ENCODE measurements around the gene MX2.

Gene MX2

DNA sequence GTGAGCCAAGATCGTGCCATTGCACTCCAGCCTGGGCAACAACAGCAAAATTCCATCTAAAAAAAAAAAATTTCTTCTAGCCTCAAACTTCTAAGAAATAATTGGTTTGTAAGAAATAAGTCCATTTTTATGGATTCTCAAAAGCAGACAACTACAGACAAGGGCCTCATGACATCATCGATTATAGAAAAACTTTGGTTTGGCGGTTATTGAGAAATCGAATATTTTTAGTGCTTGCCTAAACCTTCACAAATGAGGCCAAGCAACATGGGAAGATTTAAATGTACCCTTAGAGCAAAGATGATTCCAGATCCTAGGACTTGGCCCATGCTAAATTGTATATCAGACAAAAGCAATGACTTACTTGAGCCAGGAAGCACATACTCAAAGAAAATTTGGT is 36.4 kb downstream of the MX2 start:
- Histone ChIP-seq H3K4me1 (ENCODE audit: control insufficient read depth in 1 of 2, insufficient read depth in 2 of 2, low read length in 2 of 2) (no peaks in the 10 kb centered on the region), H3K36me3 (ENCODE audit: control insufficient read depth in 1 of 2, insufficient read depth in 2 of 2, low read length in 2 of 2) (peaks cover 3 to 60% of the 10 kb centered on the region in 2 donors), H3K27ac (ENCODE audit: low read depth, low read length) (no peak overlapping the region)

DNA sequence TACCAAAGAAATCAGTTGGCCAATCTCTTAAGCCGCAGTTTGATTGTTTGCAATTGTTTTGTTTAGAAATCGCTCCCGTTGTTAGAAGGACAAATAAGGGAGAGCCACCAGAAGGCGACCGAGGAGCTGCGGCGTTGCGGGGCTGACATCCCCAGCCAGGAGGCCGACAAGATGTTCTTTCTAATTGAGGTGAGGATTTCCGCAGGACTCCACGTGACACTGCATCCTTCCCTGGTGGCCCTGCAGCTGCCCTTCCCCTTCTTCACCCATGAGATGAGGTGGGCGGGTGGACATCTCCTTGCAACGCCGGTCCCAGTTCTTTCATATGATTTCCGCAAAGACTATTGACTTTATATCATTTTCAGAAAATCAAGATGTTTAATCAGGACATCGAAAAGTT is 37.0 kb downstream of the MX2 start:
- H3K27me3 ChIP-seq (ENCODE audit: control insufficient read depth in 1 of 2, insufficient read depth in 2 of 2, low read length in 2 of 2) = no peaks in the 10 kb centered on the region
- H3K4me1 ChIP-seq (ENCODE audit: control insufficient read depth in 1 of 2, insufficient read depth in 2 of 2, low read length in 2 of 2) = no peaks in the 10 kb centered on the region
- H3K4me3 ChIP-seq (ENCODE audit: low read depth in 1 of 2, low read length in 2 of 2) = no peak overlapping the region
- H3K9ac ChIP-seq (ENCODE audit: low read depth in 1 of 2, low read length in 2 of 2) = no peak overlapping the region
- peaks cover 3 to 64% of the 10 kb centered on the region in 2 donors for H3K36me3 ChIP-seq (ENCODE audit: control insufficient read depth in 1 of 2, insufficient read depth in 2 of 2, low read length in 2 of 2)
- no peaks in the 10 kb centered on the region for H3K9me3 ChIP-seq (ENCODE audit: control insufficient read depth in 1 of 2, low read length in 2 of 2)
- no peak overlapping the region for H3K27ac ChIP-seq (ENCODE audit: low read depth, low read length)

More for the DNA sequence above, 36.4 kb downstream of the MX2 start:
- Histone ChIP-seq H3K9ac (ENCODE audit: low read depth in 1 of 2, low read length in 2 of 2) (no peak overlapping the region), H3K9me3 (ENCODE audit: control insufficient read depth in 1 of 2, low read length in 2 of 2) (no peaks in the 10 kb centered on the region), H3K4me3 (ENCODE audit: low read depth in 1 of 2, low read length in 2 of 2) (no peak overlapping the region), H3K27me3 (ENCODE audit: control insufficient read depth in 1 of 2, insufficient read depth in 2 of 2, low read length in 2 of 2) (no peaks in the 10 kb centered on the region)

DNA sequence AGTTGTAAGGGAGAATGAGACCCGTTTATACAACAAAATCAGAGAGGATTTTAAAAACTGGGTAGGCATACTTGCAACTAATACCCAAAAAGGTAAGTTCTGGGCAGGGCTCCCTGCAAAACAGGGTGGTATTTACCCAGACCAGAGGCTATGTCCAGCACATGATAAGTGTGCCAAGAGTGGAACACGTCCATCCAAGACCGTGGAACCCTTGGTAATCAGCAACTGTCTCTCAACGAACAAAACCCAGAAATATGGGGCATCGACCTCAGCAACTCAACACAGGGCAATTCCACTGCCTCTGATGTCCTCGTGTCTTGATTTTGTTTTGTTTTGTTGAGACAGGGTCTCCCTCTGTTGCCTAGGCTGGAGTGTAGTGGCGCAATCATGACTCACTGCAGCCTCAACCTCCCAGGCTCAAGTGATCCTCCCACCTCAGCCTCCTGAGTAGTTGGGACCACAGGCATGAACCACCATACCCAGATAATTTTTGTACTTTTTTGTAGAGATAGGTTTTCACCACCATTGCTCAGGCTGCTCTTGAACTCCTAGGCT is 37.5 kb downstream of the MX2 start:
- H3K4me3 ChIP-seq (ENCODE audit: low read depth in 1 of 2, low read length in 2 of 2) = no peak overlapping the region
- H3K9me3 ChIP-seq (ENCODE audit: control insufficient read depth in 1 of 2, low read length in 2 of 2) = no peaks in the 10 kb centered on the region
- no peaks in the 10 kb centered on the region for H3K4me1 ChIP-seq (ENCODE audit: control insufficient read depth in 1 of 2, insufficient read depth in 2 of 2, low read length in 2 of 2)
- no peak overlapping the region for H3K27ac ChIP-seq (ENCODE audit: low read depth, low read length)
- H3K9ac ChIP-seq (ENCODE audit: low read depth in 1 of 2, low read length in 2 of 2) = no peak overlapping the region
- H3K27me3 ChIP-seq (ENCODE audit: control insufficient read depth in 1 of 2, insufficient read depth in 2 of 2, low read length in 2 of 2) = no peaks in the 10 kb centered on the region
- peaks cover 3 to 69% of the 10 kb centered on the region in 2 donors for H3K36me3 ChIP-seq (ENCODE audit: control insufficient read depth in 1 of 2, insufficient read depth in 2 of 2, low read length in 2 of 2)

DNA sequence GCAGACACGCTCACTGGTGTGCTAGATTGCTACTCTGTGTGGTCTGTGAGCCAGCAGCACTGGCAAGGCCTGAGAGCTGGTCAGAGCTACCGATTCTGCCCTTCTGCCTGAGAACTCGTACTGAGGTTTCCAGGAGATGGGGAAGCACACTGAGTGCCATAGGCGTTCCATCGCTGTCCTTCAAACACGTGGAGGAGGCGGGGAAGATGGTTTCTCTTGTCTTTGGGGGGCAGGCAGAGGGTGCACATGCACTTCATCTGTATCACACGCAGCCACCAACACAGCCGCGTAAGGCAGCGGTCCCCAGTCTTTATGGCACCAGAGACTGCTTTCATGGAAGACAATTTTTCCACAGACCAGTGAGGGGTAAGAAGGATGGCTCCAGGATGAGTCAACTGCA is 40.4 kb downstream of the MX2 start:
- Histone ChIP-seq H3K4me3 (ENCODE audit: low read depth in 1 of 2, low read length in 2 of 2) (no peak overlapping the region), H3K36me3 (ENCODE audit: control insufficient read depth in 1 of 2, insufficient read depth in 2 of 2, low read length in 2 of 2) (peaks cover 5 to 63% of the 10 kb centered on the region in 2 donors), H3K27me3 (ENCODE audit: control insufficient read depth in 1 of 2, insufficient read depth in 2 of 2, low read length in 2 of 2) (no peaks in the 10 kb centered on the region)

DNA sequence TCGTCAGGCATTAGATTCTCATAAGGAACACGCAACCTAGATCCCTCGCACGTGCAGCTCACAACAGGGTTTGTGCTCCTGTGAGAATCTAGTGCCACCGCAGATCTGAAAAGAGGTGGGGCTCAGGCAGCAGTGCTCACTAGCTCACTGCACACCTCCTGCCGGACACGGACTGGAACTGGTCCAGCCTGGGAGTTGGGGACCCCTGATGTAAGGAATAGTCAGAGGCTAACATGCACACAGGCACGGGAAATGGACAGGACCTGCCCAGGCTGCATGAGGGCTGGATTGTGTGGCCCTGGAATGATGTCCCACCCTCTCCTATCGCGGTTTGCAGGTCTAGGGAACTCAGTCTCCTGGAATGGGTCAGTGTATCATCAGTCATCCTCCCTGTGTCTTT is 41.0 kb downstream of the MX2 start:
- H3K36me3 ChIP-seq (ENCODE audit: control insufficient read depth in 1 of 2, insufficient read depth in 2 of 2, low read length in 2 of 2) = peaks cover 5 to 60% of the 10 kb centered on the region in 2 donors

More for the DNA sequence above, 40.4 kb downstream of the MX2 start:
- Histone ChIP-seq H3K4me1 (ENCODE audit: control insufficient read depth in 1 of 2, insufficient read depth in 2 of 2, low read length in 2 of 2) (no peaks in the 10 kb centered on the region), H3K27ac (ENCODE audit: low read depth, low read length) (no peak overlapping the region), H3K9me3 (ENCODE audit: control insufficient read depth in 1 of 2, low read length in 2 of 2) (no peaks in the 10 kb centered on the region), H3K9ac (ENCODE audit: low read depth in 1 of 2, low read length in 2 of 2) (no peak overlapping the region)

DNA sequence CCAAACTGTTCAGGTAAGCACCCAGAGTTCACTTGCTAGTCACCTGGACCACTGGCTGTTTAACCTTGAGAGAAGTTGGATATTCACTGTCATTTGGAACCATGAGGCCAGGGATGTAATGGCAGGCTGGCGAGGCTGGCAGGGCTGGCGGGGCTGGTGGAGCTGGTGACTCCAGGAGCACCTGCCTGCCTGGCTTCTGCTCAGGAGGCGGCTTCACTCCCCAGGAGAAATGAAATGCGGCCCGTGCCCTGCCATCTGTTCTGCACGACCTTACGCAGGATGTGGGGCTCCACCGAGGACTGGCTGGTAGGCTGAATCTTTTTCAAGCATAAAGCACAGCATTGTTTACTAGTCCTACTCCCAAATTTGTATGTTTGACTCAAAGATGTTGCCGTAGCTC is 41.5 kb downstream of the MX2 start:
- H3K4me3 ChIP-seq (ENCODE audit: low read depth in 1 of 2, low read length in 2 of 2) = no peak overlapping the region
- H3K4me1 ChIP-seq (ENCODE audit: control insufficient read depth in 1 of 2, insufficient read depth in 2 of 2, low read length in 2 of 2) = no peaks in the 10 kb centered on the region
- no peak overlapping the region for H3K9ac ChIP-seq (ENCODE audit: low read depth in 1 of 2, low read length in 2 of 2)
- H3K9me3 ChIP-seq (ENCODE audit: control insufficient read depth in 1 of 2, low read length in 2 of 2) = no peaks in the 10 kb centered on the region
- no peaks in the 10 kb centered on the region for H3K27me3 ChIP-seq (ENCODE audit: control insufficient read depth in 1 of 2, insufficient read depth in 2 of 2, low read length in 2 of 2)
- H3K36me3 ChIP-seq (ENCODE audit: control insufficient read depth in 1 of 2, insufficient read depth in 2 of 2, low read length in 2 of 2) = peaks cover 7 to 62% of the 10 kb centered on the region in 2 donors
- no peak overlapping the region for H3K27ac ChIP-seq (ENCODE audit: low read depth, low read length)

More for the DNA sequence above, 41.0 kb downstream of the MX2 start:
- H3K27me3 ChIP-seq (ENCODE audit: control insufficient read depth in 1 of 2, insufficient read depth in 2 of 2, low read length in 2 of 2) = no peaks in the 10 kb centered on the region
- no peaks in the 10 kb centered on the region for H3K9me3 ChIP-seq (ENCODE audit: control insufficient read depth in 1 of 2, low read length in 2 of 2)
- no peaks in the 10 kb centered on the region for H3K4me1 ChIP-seq (ENCODE audit: control insufficient read depth in 1 of 2, insufficient read depth in 2 of 2, low read length in 2 of 2)
- no peak overlapping the region for H3K9ac ChIP-seq (ENCODE audit: low read depth in 1 of 2, low read length in 2 of 2)
- H3K4me3 ChIP-seq (ENCODE audit: low read depth in 1 of 2, low read length in 2 of 2) = no peak overlapping the region
- H3K27ac ChIP-seq (ENCODE audit: low read depth, low read length) = no peak overlapping the region

DNA sequence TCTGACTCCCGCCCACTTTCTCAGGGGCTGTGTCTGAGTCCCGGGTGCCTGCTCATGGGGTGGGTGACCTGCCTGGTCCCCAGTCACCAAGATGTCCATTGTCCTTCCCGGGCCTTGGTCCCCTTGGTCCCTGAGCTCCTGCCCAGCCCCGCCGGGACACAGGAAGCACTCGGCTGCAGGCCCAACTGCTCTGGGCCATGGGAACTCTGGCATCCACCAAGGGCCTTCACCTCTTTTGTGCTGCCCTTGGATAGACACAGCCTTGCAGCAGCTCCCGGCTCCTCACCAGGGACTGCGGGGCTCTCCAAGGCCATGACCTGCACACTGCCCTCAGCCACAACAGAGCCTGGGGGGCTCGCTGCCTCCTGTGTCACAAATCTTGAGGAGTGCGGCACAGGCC is 42.1 kb downstream of the MX2 start:
- no peaks in the 10 kb centered on the region for H3K4me1 ChIP-seq (ENCODE audit: control insufficient read depth in 1 of 2, insufficient read depth in 2 of 2, low read length in 2 of 2)
- H3K9ac ChIP-seq (ENCODE audit: low read depth in 1 of 2, low read length in 2 of 2) = no peak overlapping the region
- no peak overlapping the region for H3K27ac ChIP-seq (ENCODE audit: low read depth, low read length)
- H3K36me3 ChIP-seq (ENCODE audit: control insufficient read depth in 1 of 2, insufficient read depth in 2 of 2, low read length in 2 of 2) = peaks cover 4 to 62% of the 10 kb centered on the region in 2 donors
- no peaks in the 10 kb centered on the region for H3K27me3 ChIP-seq (ENCODE audit: control insufficient read depth in 1 of 2, insufficient read depth in 2 of 2, low read length in 2 of 2)
- H3K9me3 ChIP-seq (ENCODE audit: control insufficient read depth in 1 of 2, low read length in 2 of 2) = no peaks in the 10 kb centered on the region
- H3K4me3 ChIP-seq (ENCODE audit: low read depth in 1 of 2, low read length in 2 of 2) = no peak overlapping the region

DNA sequence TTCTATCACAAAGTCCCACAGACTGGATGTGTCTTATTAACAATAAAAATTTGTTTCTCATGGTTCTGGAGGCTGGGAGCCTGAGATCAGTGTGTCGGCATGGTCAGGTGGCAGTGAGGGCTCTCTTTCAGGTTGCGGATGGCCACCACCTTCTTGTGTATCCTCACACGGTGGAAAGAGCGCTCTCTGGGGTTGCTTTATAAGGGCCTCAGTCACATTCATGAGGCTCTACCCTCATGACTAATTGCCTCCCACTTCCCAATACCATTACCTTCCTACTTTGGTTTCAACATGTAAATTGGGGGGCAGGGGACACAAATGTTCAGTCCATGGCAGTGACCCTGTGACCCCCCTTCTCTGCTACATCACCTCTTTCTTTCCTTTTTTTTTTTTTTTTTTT is 43.5 kb downstream of the MX2 start:
- no peaks in the 10 kb centered on the region for H3K4me1 ChIP-seq (ENCODE audit: control insufficient read depth in 1 of 2, insufficient read depth in 2 of 2, low read length in 2 of 2)
- H3K9ac ChIP-seq (ENCODE audit: low read depth in 1 of 2, low read length in 2 of 2) = no peak overlapping the region
- H3K27ac ChIP-seq (ENCODE audit: low read depth, low read length) = no peak overlapping the region
- no peak overlapping the region for H3K4me3 ChIP-seq (ENCODE audit: low read depth in 1 of 2, low read length in 2 of 2)
- peaks cover 10 to 59% of the 10 kb centered on the region in 2 donors for H3K36me3 ChIP-seq (ENCODE audit: control insufficient read depth in 1 of 2, insufficient read depth in 2 of 2, low read length in 2 of 2)
- H3K27me3 ChIP-seq (ENCODE audit: control insufficient read depth in 1 of 2, insufficient read depth in 2 of 2, low read length in 2 of 2) = no peaks in the 10 kb centered on the region
- H3K9me3 ChIP-seq (ENCODE audit: control insufficient read depth in 1 of 2, low read length in 2 of 2) = no peaks in the 10 kb centered on the region

DNA sequence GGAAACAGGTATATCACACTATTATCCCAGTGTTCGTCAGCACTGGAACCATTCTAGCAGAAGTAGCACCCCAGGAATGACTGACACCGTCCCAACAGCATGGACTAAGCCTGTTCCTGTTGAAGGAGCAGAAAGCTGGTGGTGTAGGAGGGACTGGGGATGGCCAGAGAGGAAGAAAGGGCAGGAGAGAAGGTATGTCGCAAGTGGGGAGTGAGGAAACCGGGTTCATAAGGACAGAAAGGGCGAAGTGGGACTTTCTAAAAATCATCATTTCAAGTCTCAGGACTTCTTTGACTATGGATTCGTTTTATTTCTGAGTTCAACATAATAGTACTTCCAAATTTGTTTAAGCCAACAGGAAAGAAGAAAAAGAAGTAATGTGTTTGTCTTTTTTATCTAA is 44.5 kb downstream of the MX2 start:
- no peak overlapping the region for H3K9ac ChIP-seq (ENCODE audit: low read depth in 1 of 2, low read length in 2 of 2)
- H3K36me3 ChIP-seq (ENCODE audit: control insufficient read depth in 1 of 2, insufficient read depth in 2 of 2, low read length in 2 of 2) = peaks cover 10 to 54% of the 10 kb centered on the region in 2 donors
- H3K4me3 ChIP-seq (ENCODE audit: low read depth in 1 of 2, low read length in 2 of 2) = no peak overlapping the region
- H3K27me3 ChIP-seq (ENCODE audit: control insufficient read depth in 1 of 2, insufficient read depth in 2 of 2, low read length in 2 of 2) = no peaks in the 10 kb centered on the region
- H3K27ac ChIP-seq (ENCODE audit: low read depth, low read length) = no peak overlapping the region
- no peaks in the 10 kb centered on the region for H3K9me3 ChIP-seq (ENCODE audit: control insufficient read depth in 1 of 2, low read length in 2 of 2)
- H3K4me1 ChIP-seq (ENCODE audit: control insufficient read depth in 1 of 2, insufficient read depth in 2 of 2, low read length in 2 of 2) = peaks cover 0 to 5% of the 10 kb centered on the region in 2 donors

DNA sequence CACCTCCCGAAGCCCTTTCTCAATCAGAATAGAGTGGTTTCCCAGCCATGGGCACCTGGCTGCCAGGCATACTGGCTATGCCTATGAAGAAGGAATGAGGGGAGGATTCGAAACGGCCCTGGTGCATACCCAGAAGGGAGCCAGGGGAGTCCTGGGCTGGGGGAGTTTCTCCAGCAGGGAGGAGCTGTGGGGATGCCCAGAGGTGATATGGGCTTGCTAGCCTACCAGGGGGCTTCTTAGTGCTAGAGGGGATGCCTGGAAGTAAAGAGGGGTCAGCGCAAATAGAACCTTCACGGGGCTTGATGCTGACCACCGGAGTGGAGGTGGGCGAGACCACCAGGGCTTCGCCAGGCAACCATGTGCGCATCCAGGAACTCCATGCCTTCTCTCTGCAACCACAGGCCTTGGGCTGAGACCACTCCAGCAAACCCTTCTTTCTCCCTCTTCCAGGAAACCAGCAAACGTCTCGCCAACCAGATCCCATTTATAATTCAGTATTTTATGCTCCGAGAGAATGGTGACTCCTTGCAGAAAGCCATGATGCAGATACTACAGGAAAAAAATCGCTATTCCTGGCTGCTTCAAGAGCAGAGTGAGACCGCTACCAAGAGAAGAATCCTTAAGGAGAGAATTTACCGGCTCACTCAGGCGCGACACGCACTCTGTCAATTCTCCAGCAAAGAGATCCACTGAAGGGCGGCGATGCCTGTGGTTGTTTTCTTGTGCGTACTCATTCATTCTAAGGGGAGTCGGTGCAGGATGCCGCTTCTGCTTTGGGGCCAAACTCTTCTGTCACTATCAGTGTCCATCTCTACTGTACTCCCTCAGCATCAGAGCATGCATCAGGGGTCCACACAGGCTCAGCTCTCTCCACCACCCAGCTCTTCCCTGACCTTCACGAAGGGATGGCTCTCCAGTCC is 46.0 kb downstream of the MX2 start:
- Histone ChIP-seq H3K4me1 (ENCODE audit: control insufficient read depth in 1 of 2, insufficient read depth in 2 of 2, low read length in 2 of 2) (peaks cover 0 to 12% of the 10 kb centered on the region in 2 donors), H3K9me3 (ENCODE audit: control insufficient read depth in 1 of 2, low read length in 2 of 2) (no peaks in the 10 kb centered on the region), H3K36me3 (ENCODE audit: control insufficient read depth in 1 of 2, insufficient read depth in 2 of 2, low read length in 2 of 2) (peaks cover 10 to 43% of the 10 kb centered on the region in 2 donors), H3K9ac (ENCODE audit: low read depth in 1 of 2, low read length in 2 of 2) (no peak overlapping the region), H3K27ac (ENCODE audit: low read depth, low read length) (no peak overlapping the region), H3K4me3 (ENCODE audit: low read depth in 1 of 2, low read length in 2 of 2) (no peak overlapping the region), H3K27me3 (ENCODE audit: control insufficient read depth in 1 of 2, insufficient read depth in 2 of 2, low read length in 2 of 2) (no peaks in the 10 kb centered on the region)

Data from duodenal mucosa (tissue), 2 donors.